ENCODE data around the gene OR5H2.

DNA sequence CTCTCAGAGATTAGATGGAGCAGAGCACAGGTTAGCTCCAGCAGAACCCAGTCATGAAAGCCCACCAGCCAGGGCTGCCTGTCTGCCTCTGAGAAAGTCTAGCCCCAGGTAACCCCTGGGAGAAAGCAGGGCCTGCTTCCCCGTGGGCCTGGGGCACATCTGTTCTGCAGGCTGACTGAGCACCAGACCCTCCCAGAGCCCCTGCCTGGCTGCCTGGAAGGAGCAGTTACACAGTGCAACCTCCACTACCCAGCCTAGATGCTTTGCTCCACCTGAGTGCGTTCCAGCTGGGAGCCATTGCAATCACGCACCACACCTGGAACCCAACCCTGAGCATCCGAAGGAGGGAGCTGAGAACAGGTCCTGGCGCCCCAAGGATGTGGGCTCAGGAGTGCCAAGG lies 46.6 kb downstream of the OR5H2 start:
- TF ChIP-seq, protein P1, sequence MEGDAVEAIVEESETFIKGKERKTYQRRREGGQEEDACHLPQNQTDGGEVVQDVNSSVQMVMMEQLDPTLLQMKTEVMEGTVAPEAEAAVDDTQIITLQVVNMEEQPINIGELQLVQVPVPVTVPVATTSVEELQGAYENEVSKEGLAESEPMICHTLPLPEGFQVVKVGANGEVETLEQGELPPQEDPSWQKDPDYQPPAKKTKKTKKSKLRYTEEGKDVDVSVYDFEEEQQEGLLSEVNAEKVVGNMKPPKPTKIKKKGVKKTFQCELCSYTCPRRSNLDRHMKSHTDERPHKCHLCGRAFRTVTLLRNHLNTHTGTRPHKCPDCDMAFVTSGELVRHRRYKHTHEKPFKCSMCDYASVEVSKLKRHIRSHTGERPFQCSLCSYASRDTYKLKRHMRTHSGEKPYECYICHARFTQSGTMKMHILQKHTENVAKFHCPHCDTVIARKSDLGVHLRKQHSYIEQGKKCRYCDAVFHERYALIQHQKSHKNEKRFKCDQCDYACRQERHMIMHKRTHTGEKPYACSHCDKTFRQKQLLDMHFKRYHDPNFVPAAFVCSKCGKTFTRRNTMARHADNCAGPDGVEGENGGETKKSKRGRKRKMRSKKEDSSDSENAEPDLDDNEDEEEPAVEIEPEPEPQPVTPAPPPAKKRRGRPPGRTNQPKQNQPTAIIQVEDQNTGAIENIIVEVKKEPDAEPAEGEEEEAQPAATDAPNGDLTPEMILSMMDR (IDR thresholded peaks at IDR 0.05) = no peak
- TF ChIP-seq, protein P2, sequence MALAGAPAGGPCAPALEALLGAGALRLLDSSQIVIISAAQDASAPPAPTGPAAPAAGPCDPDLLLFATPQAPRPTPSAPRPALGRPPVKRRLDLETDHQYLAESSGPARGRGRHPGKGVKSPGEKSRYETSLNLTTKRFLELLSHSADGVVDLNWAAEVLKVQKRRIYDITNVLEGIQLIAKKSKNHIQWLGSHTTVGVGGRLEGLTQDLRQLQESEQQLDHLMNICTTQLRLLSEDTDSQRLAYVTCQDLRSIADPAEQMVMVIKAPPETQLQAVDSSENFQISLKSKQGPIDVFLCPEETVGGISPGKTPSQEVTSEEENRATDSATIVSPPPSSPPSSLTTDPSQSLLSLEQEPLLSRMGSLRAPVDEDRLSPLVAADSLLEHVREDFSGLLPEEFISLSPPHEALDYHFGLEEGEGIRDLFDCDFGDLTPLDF (CRISPR knock-in tag; IDR thresholded peaks at IDR 0.05) = no peak
- no peak for TF ChIP-seq ATF1 (CRISPR knock-in tag; IDR thresholded peaks at IDR 0.05)
- TF ChIP-seq TP53 (CRISPR knock-in tag; IDR thresholded peaks at IDR 0.05) = no peak
- TF ChIP-seq, protein P3, sequence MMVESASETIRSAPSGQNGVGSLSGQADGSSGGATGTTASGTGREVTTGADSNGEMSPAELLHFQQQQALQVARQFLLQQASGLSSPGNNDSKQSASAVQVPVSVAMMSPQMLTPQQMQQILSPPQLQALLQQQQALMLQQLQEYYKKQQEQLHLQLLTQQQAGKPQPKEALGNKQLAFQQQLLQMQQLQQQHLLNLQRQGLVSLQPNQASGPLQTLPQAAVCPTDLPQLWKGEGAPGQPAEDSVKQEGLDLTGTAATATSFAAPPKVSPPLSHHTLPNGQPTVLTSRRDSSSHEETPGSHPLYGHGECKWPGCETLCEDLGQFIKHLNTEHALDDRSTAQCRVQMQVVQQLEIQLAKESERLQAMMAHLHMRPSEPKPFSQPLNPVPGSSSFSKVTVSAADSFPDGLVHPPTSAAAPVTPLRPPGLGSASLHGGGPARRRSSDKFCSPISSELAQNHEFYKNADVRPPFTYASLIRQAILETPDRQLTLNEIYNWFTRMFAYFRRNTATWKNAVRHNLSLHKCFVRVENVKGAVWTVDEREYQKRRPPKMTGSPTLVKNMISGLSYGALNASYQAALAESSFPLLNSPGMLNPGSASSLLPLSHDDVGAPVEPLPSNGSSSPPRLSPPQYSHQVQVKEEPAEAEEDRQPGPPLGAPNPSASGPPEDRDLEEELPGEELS (CRISPR knock-in tag; IDR thresholded peaks at IDR 0.05) = no peak
- TF ChIP-seq, protein P4, sequence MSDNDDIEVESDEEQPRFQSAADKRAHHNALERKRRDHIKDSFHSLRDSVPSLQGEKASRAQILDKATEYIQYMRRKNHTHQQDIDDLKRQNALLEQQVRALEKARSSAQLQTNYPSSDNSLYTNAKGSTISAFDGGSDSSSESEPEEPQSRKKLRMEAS (CRISPR knock-in tag; IDR thresholded peaks at IDR 0.05) = no peak
- TF ChIP-seq, protein P5, sequence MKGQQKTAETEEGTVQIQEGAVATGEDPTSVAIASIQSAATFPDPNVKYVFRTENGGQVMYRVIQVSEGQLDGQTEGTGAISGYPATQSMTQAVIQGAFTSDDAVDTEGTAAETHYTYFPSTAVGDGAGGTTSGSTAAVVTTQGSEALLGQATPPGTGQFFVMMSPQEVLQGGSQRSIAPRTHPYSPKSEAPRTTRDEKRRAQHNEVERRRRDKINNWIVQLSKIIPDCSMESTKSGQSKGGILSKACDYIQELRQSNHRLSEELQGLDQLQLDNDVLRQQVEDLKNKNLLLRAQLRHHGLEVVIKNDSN (CRISPR knock-in tag; IDR thresholded peaks at IDR 0.05) = no peak
- TF ChIP-seq, protein P6, sequence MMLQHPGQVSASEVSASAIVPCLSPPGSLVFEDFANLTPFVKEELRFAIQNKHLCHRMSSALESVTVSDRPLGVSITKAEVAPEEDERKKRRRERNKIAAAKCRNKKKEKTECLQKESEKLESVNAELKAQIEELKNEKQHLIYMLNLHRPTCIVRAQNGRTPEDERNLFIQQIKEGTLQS (CRISPR knock-in tag; conservative IDR thresholded peaks at IDR 0.05) = no peak
- TF ChIP-seq, protein P7, sequence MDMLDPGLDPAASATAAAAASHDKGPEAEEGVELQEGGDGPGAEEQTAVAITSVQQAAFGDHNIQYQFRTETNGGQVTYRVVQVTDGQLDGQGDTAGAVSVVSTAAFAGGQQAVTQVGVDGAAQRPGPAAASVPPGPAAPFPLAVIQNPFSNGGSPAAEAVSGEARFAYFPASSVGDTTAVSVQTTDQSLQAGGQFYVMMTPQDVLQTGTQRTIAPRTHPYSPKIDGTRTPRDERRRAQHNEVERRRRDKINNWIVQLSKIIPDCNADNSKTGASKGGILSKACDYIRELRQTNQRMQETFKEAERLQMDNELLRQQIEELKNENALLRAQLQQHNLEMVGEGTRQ (CRISPR knock-in tag; IDR thresholded peaks at IDR 0.05) = no peak
- no peak for TF ChIP-seq JAZF1 (CRISPR knock-in tag; IDR thresholded peaks at IDR 0.05)

Data from WTC11 (cell line).